HepG2 (cell line): Measurements from ENCODE around the gene PLAGL2. TPM values are rescaled to one million over a fixed set of nuclear protein-coding genes. Genes with fewer than 3 reads are reported as not detected.
"Not testable (repeated sequence)": the region's sequence is repeated elsewhere in the genome, so short reads cannot be mapped to it uniquely, and the experiment has no call there.

ENCODE experiments used
- ATAC-seq: fragments of 200-7000 bp; cut with Tn5 transposase; 3 replicates; pipeline ENCODE4 v1.9.1; 2020; ENCODE audit warnings: mild to moderate bottlenecking, moderate library complexity
- BruUV-seq: library from RNA; stranded (reverse); fragments of 400-500 nt; replicated peaks from 2 replicates; lab custom pipeline; 2021; lab: Mats Ljungman, UMichigan
- CTCF ChIA-PET: fragments of 300-600 bp; formaldehyde crosslinking; extraction: SDS; loops from one replicate; lab custom pipeline; 2021; ENCODE audit warnings: low total read pairs, inconsistent platforms, low intra/inter-chr PET ratio; lab: Yijun Ruan, JAX
- POLR2A ChIA-PET: fragments of 350-600 bp; sonication (Branson Sonifier 250); formaldehyde crosslinking; loops from one replicate; lab custom pipeline; 2020; ENCODE audit warnings: antibody characterized with exemption, inconsistent platforms; lab: Yijun Ruan, JAX
- DNase-seq: peaks from one replicate; pipeline ENCODE4 v3.0.0-alpha.2; 2015; ENCODE audit warnings: low spot score
- FAIRE-seq: peaks from 3 replicates; lab custom pipeline; 2011; peaks lifted over from hg19 to GRCh38; lab: Jason Lieb, UNC
- H2AFZ ChIP-seq: one replicate; pipeline ENCODE4 v1.6.1; 2011; ENCODE audit warnings: low read length, inconsistent platforms
- H3K27ac ChIP-seq: fragments of 300-600 bp; 3 replicates; pipeline ENCODE4 v1.8.0; 2011; ENCODE audit warnings: mixed run types, mild to moderate bottlenecking, mixed read lengths, low read length, inconsistent platforms; ENCODE audit not compliant: insufficient read depth; ENCODE audit errors: extremely low read length
- H3K27me3 ChIP-seq, 2 experiments: fragments of 200-600 bp in 1 of 2; 2 replicates in 1 of 2; 3 replicates in 1 of 2; pipeline versions ENCODE4 v1.6.0 to v1.8.0; 2011; ENCODE audit warnings: low read length in 2 of 2, mild to moderate bottlenecking in 2 of 2, moderate library complexity in 2 of 2, inconsistent platforms in 1 of 2; ENCODE audit not compliant: insufficient read depth in 2 of 2, control insufficient read depth in 1 of 2
- H3K36me3 ChIP-seq, 2 experiments: fragments of 200-600 bp in 1 of 2; replicated peaks in 1 of 2; 2 replicates in 1 of 2; 3 replicates in 1 of 2; pipeline versions ENCODE4 v1.5.1 to v1.8.0; 2011; ENCODE audit warnings: low read length in 2 of 2, inconsistent platforms in 1 of 2; ENCODE audit not compliant: insufficient read depth in 2 of 2, control insufficient read depth in 1 of 2
- H3K4me1 ChIP-seq: 2 replicates; pipeline ENCODE4 v1.5.1; 2012; ENCODE audit warnings: low read length, inconsistent platforms; ENCODE audit not compliant: insufficient read depth
- H3K4me2 ChIP-seq: 2 replicates; pipeline ENCODE4 v1.6.0; 2011; ENCODE audit warnings: low read depth, low read length, inconsistent platforms
- H3K4me3 ChIP-seq, 3 experiments: fragments of 200-600 bp in 1 of 3; sonication (generic), shearing (Covaris generic) in 1 of 3; replicated peaks in 1 of 3; 2 replicates each; pipeline ENCODE4 v1.5.1; 2011 to 2016; ENCODE audit warnings: low read length in 3 of 3, inconsistent platforms in 2 of 3, low read depth in 2 of 3, mild to moderate bottlenecking in 2 of 3, control low read depth in 1 of 3, mixed read lengths in 1 of 3; ENCODE audit not compliant: insufficient read depth in 1 of 3
- H3K79me2 ChIP-seq: one replicate; pipeline ENCODE4 v1.6.1; 2011; ENCODE audit warnings: low read length, inconsistent platforms; ENCODE audit not compliant: insufficient read depth
- H3K9ac ChIP-seq: 2 replicates; pipeline ENCODE4 v1.6.0; 2011; ENCODE audit warnings: mild to moderate bottlenecking, low read depth, low read length, inconsistent platforms; ENCODE audit not compliant: insufficient read depth
- H3K9me3 ChIP-seq: 2 replicates; pipeline ENCODE4 v1.5.1; 2012; ENCODE audit warnings: mild to moderate bottlenecking, low read length
- H4K20me1 ChIP-seq: 2 replicates; pipeline ENCODE4 v1.6.0; 2011; ENCODE audit warnings: inconsistent platforms, mild to moderate bottlenecking, low read length, moderate library complexity; ENCODE audit not compliant: insufficient read depth
- ATF2 ChIP-seq: sonication (generic); formaldehyde crosslinking; IDR thresholded peaks from 2 replicates; pipeline ENCODE4 v1.4.0; 2020; ENCODE audit warnings: missing genetic modification reagents
- FOXA1 ChIP-seq, 2 experiments: fragments of 450-650 bp in 1 of 2; sonication (generic) in 1 of 2; formaldehyde crosslinking in 1 of 2; IDR thresholded peaks; 2 replicates each; pipeline versions ENCODE4 v1.4.0 to v1.6.1; 2016 to 2020; ENCODE audit warnings: missing genetic modification reagents in 1 of 2
- GPN1 ChIP-seq: sonication (generic); formaldehyde crosslinking; IDR thresholded peaks from 2 replicates; pipeline ENCODE4 v1.5.1; 2020; ENCODE audit warnings: missing genetic modification reagents, borderline replicate concordance
- MAF1 ChIP-seq: sonication (generic); formaldehyde crosslinking; IDR thresholded peaks from 2 replicates; pipeline ENCODE4 v1.5.0; 2020; ENCODE audit warnings: missing genetic modification reagents, borderline replicate concordance
- PCBP1 ChIP-seq: fragments of 200-400 bp; formaldehyde crosslinking; IDR thresholded peaks from 2 replicates; pipeline ENCODE4 v1.6.1; 2017; ENCODE audit warnings: mild to moderate bottlenecking, low read depth, low read length, borderline replicate concordance
- POLR2AphosphoS5 ChIP-seq: IDR thresholded peaks from 2 replicates; pipeline ENCODE4 v1.6.1; 2012; ENCODE audit warnings: low read depth, low read length
- POLR2G ChIP-seq: fragments of 200-400 bp; formaldehyde crosslinking; IDR thresholded peaks from 2 replicates; pipeline ENCODE4 v1.6.1; 2018; ENCODE audit warnings: mild to moderate bottlenecking, low read depth, low read length, moderate library complexity
- RBM22 ChIP-seq: fragments of 200-400 bp; formaldehyde crosslinking; optimal IDR thresholded peaks from 2 replicates; pipeline ENCODE3; 2017; ENCODE audit warnings: mild to moderate bottlenecking, low read length, moderate library complexity
- SETDB1 ChIP-seq: sonication (generic); formaldehyde crosslinking; IDR thresholded peaks from 2 replicates; pipeline ENCODE4 v1.5.1; 2020; ENCODE audit warnings: missing genetic modification reagents, mild to moderate bottlenecking, borderline replicate concordance
- SP5 ChIP-seq: IDR thresholded peaks from 2 replicates; pipeline ENCODE4 v1.6.1; 2016; ENCODE audit warnings: low read depth, borderline replicate concordance
- TBX3 ChIP-seq: fragments of 450-650 bp; IDR thresholded peaks from 2 replicates; pipeline ENCODE4 v1.6.1; 2017; ENCODE audit warnings: antibody characterized with exemption, mild to moderate bottlenecking, inconsistent platforms, borderline replicate concordance
- ZC3H13 ChIP-seq: sonication (generic); formaldehyde crosslinking; IDR thresholded peaks from 2 replicates; pipeline ENCODE4 v1.8.1; 2023; ENCODE audit warnings: mild to moderate bottlenecking, missing genetic modification reagents, moderate library complexity
- ZC3H4 ChIP-seq: sonication (generic); formaldehyde crosslinking; IDR thresholded peaks from 2 replicates; pipeline ENCODE4 v1.4.0; 2020; ENCODE audit warnings: missing genetic modification reagents, borderline replicate concordance
- ZNF180 ChIP-seq: sonication (generic); formaldehyde crosslinking; IDR thresholded peaks from 2 replicates; pipeline ENCODE4 v1.4.0; 2020; ENCODE audit warnings: low read depth, missing genetic modification reagents, borderline replicate concordance
- ZNF205 ChIP-seq: IDR thresholded peaks from 2 replicates; pipeline ENCODE4 v1.6.1; 2018; ENCODE audit warnings: missing biosample characterization, missing genetic modification reagents
- ZNF784 ChIP-seq: sonication (generic); formaldehyde crosslinking; IDR thresholded peaks from 2 replicates; pipeline ENCODE4 v1.5.1; 2020; ENCODE audit warnings: missing genetic modification reagents, mild to moderate bottlenecking, borderline replicate concordance
- ZNF841 ChIP-seq: sonication (generic); formaldehyde crosslinking; IDR thresholded peaks from 2 replicates; pipeline ENCODE4 v1.8.1; 2023; ENCODE audit warnings: missing genetic modification reagents, borderline replicate concordance
- WGBS: methylation state at CpG from one replicate; pipeline ENCODE4 v1.1.6; 2017; ENCODE audit warnings: low lambda C conversion rate; 5-methylcytosine and 5-hydroxymethylcytosine counted together
- in situ Hi-C: cut with HindIII; loops from 2 replicates; pipeline ENCODE4 v1.10.0; 2017; ENCODE audit warnings: low pct_unique_long_range_greater_than_20kb; ENCODE audit not compliant: extremely low pct_ligation_motif_present
- intact Hi-C: fragments of 100-400 bp; cut with micrococcal nuclease; formaldehyde crosslinking; loops from one replicate; pipeline ENCODE4 v1.10.0; 2022; ENCODE audit not compliant: unreplicated experiment
- polyA plus RNA-seq, 8 experiments: library from polyadenylated mRNA; depleted of rRNA in 3 of 8; stranded (reverse) in 7 of 8; unstranded in 1 of 8; fragments of >200 nt; fragmentation: Illumina TruSeq in 4 of 8; extraction: Trizol in 4 of 8; gene quantifications; 2 replicates each; pipeline versions ENCODE4 v1.2.1 to v1.2.3, GENCODE V29; 2011 to 2016; ENCODE audit warnings: low read depth in 4 of 8, missing spikeins in 1 of 8, mixed read lengths in 1 of 8; ENCODE audit not compliant: insufficient read depth in 1 of 8
- total RNA-seq, 5 experiments: library from RNA; depleted of rRNA; stranded (reverse); fragments of >200 nt; fragmentation: Illumina TruSeq; extraction: Trizol; gene quantifications; 2 replicates each; pipeline ENCODE4 v1.2.3, GENCODE V29; 2016; ENCODE audit warnings: low read depth in 1 of 5

PLAGL2 gene
- total and polyA plus RNA-seq, 2 of the 13 experiments (the other 11 are each of a cell fraction or from before 2014, with no cell fraction given), result 15.2 to 15.3 TPM

GRCh38 chr20:32196613-32197012 is 10.9 kb downstream of the PLAGL2 start:
- H3K4me2 ChIP-seq, in situ Hi-C loops, BruUV-seq, H3K9me3 ChIP-seq, intact Hi-C loops, H3K9ac ChIP-seq, FAIRE-seq, H3K27ac ChIP-seq, H3K27me3 ChIP-seq, CTCF ChIA-PET, H2AFZ ChIP-seq, H3K4me3 ChIP-seq, DNase-seq: not testable (repeated sequence)
- Histone ChIP-seq H4K20me1 (peaks cover 24% of the 10 kb centered on the region), H3K4me1 (peaks cover 31% of the 10 kb centered on the region), H3K36me3 (peaks cover 58 to 77% of the 10 kb centered on the region in 2 experiments), H3K79me2 (peaks cover 23% of the 10 kb centered on the region)
- POLR2A ChIA-PET, result interaction anchor here (1.4 kb wide), 1 partner anchor 9 kb away, joined by 3 read pairs; no protein-coding TSS in a partner anchor
- ATAC-seq, result peak; percentile 6; the same call in 1 of the 3 replicates
- WGBS, result 98% methylated on average over 11 of the region's 11 CpGs

- H3K4me1 ChIP-seq, result peaks cover 31% of the 10 kb centered on the region
- DNase-seq, result no peak
- peaks cover 22% of the 10 kb centered on the region for H4K20me1 ChIP-seq
- H3K9me3 ChIP-seq, result no peaks in the 10 kb centered on the region
- H3K79me2 ChIP-seq, result peaks cover 14% of the 10 kb centered on the region
- in situ Hi-C loops (no loop called here), intact Hi-C loops (no loop called here)
- ChIA-PET CTCF (no interaction called here), POLR2A (interaction anchor here (1.4 kb wide), 1 partner anchor 10 kb away, joined by 3 read pairs; no protein-coding TSS in a partner anchor)
- WGBS, result 82% methylated on average over 7 of the region's 7 CpGs
- no peak overlapping the region for H2AFZ ChIP-seq
- BruUV-seq, result no TSS peak
- H3K9ac ChIP-seq, result no peak overlapping the region
- ATAC-seq, result peak; percentile 4; the same call in 1 of the 3 replicates
- no peak overlapping the region for H3K4me2 ChIP-seq
- FAIRE-seq, result peak; percentile 23
- H3K4me3 ChIP-seq, result no peak overlapping the region
- peaks cover 48 to 70% of the 10 kb centered on the region in 2 experiments for H3K36me3 ChIP-seq
- no peak overlapping the region for H3K27ac ChIP-seq
- H3K27me3 ChIP-seq, result no peaks in the 10 kb centered on the region
- TF ChIP-seq ZC3H4 (CRISPR knock-in tag) (0 out of 2 replicates have a peak, but pooled peaks have one; percentile 20), ZNF205 (CRISPR knock-in tag) (no peak), PCBP1 (no peak), ZNF841 (CRISPR knock-in tag) (no peak), SETDB1 (CRISPR knock-in tag) (no peak), TBX3 (0 out of 2 replicates have a peak, but pooled peaks have one; percentile 24), ZNF784 (CRISPR knock-in tag) (no peak), MAF1 (CRISPR knock-in tag) (no peak), POLR2AphosphoS5 (peak; percentile 41), ATF2 (CRISPR knock-in tag) (no peak), FOXA1 (IDR thresholded peaks at IDR 0.05) (no peak), FOXA1 (CRISPR knock-in tag; IDR thresholded peaks at IDR 0.05) (peak; percentile 62; the same call in 1 of the 2 replicates), RBM22 (peak; percentile 75), POLR2G (no peak; the same call in 1 of the 2 replicates), GPN1 (no peak), ZNF180 (no peak), ZC3H13 (peak; percentile 83), SP5 (CRISPR knock-in tag) (no peak)
Measured at GRCh38 chr20:32195581-32195980, 12.0 kb downstream of the PLAGL2 start.
